Stimulated activated effector memory CD8-positive, alpha-beta T cell treated with anti-CD3 and anti-CD28 coated beads, Interleukin-12 subunit alpha, Interleukin-12 subunit beta, amount 100 ng/mL, for 72 hours (primary cell): Measurements from ENCODE around the gene ATP2B2.

Experiments
- ATAC-seq: fragments of 150-1000 bp; cut with Tn5 transposase; 2 replicates; pipeline ENCODE4 v1.10.0; 2021
- DNase-seq, 2 donors: peaks; one replicate each; pipeline ENCODE4 v3.0.0; 2021 to 2022; ENCODE audit warnings: low spot score in 2 of 2
- H3K27ac Mint-ChIP-seq: one replicate; pipeline ENCODE4 v1.8.0; 2022; ENCODE audit warnings: mild to moderate bottlenecking, mixed read lengths
- H3K36me3 Mint-ChIP-seq: one replicate; pipeline ENCODE4 v1.8.0; 2022; ENCODE audit warnings: mild to moderate bottlenecking, mixed read lengths
- H3K4me1 Mint-ChIP-seq: one replicate; pipeline ENCODE4 v1.8.0; 2022; ENCODE audit warnings: mixed read lengths
- H3K4me3 Mint-ChIP-seq: one replicate; pipeline ENCODE4 v1.8.0; 2022; ENCODE audit warnings: mild to moderate bottlenecking, mixed read lengths
- H3K9me3 Mint-ChIP-seq: one replicate; pipeline ENCODE4 v1.8.0; 2022; ENCODE audit warnings: mixed read lengths

ATP2B2 gene

DNA sequence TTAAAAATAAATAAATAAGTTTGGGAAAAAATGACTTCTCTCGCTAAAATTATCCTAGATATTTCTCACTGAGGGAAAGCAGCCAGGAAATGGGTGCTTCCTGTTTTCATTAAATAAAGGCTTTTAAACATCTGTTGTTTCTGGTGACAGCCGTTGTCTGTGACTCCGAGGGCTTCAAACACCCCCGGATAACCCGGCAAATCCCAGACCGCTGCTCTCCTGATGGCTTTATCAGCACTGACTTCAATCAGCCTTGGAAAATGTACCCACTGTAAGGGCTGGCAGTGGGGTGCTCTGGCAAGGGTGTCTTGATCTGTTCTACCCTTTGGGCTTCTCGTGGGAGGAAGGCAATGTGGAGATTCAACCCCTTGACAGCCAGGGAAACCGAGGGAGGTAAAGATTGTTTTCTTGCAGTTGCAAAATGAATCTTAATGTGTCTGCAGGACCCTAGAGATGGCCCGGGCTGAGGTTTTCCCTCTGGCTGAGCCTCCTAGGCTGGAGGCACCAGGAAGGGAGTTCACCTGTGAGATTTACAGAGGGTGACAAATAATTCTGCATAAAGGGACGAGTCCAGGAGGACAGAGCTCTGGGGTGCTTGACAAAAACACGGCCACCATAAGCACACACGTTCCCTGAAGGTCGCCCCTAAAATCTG is 150.9 kb downstream of the ATP2B2 start:
- Mint-ChIP-seq H3K4me3 (no peak overlapping the region), H3K27ac (no peak overlapping the region), H3K36me3 (no peaks in the 10 kb centered on the region), H3K4me1 (no peaks in the 10 kb centered on the region), H3K9me3 (no peaks in the 10 kb centered on the region)
- ATAC-seq = no peak
- DNase-seq = no peak

DNA sequence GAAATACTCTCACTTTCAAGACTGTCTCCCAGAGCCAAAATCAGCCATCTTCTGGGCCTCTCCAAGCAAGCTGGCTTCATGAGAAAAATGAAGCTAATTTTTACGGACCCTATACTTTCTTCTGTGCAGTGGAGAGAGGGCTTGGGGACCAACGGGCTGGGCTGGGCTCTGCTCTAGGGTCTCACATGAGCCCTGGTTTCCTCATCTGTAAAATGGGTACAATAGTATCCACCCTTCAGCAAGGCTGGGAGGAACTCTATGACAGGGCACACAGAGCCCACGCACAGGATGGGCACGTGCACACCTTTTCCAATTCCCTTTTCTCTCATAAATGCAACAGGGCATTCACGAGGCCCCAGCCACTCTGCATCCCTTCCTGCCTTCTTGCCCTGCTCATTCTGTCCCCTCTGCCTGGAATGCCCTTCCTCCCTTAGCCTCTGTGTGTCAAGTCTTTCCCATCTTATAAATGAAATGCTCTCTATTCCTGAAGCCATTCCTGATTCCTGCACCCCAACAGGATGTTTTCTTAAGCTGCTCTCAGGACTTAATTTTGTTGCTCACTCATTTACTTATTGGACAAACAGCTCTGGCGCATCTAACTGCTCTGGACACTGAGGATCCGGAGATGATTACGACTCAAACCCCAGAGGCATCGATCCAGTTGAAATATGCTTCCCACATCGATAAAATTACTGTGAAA is 151.6 kb downstream of the ATP2B2 start:
- DNase-seq = no peak
- no peak overlapping the region for H3K27ac Mint-ChIP-seq

DNA sequence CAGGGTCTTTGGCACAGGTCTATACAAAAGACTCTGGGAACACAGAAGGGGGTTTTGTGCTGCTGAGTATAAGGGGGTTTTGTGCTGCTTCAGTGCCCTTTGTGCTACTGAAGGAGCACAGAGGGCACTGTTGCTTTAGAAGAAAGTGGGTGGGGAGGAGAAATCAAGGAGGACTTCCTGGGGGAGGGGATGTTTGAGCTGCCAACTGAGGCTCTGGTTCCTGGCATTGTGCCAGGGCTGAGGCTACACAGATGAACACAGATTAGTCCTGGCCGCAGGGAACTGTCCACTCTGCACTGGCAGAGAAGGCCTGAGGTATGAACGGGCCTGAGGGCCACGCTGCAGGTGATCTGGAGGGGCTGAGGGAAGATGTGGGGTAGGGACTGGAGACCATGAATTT is 152.2 kb downstream of the ATP2B2 start:
- no peak overlapping the region for H3K4me3 Mint-ChIP-seq
- no peaks in the 10 kb centered on the region for H3K9me3 Mint-ChIP-seq
- no peaks in the 10 kb centered on the region for H3K4me1 Mint-ChIP-seq

More for the DNA sequence above, 151.6 kb downstream of the ATP2B2 start:
- Mint-ChIP-seq H3K9me3 (no peaks in the 10 kb centered on the region), H3K36me3 (no peaks in the 10 kb centered on the region), H3K4me3 (no peak overlapping the region), H3K4me1 (no peaks in the 10 kb centered on the region)
- no peak for ATAC-seq

DNA sequence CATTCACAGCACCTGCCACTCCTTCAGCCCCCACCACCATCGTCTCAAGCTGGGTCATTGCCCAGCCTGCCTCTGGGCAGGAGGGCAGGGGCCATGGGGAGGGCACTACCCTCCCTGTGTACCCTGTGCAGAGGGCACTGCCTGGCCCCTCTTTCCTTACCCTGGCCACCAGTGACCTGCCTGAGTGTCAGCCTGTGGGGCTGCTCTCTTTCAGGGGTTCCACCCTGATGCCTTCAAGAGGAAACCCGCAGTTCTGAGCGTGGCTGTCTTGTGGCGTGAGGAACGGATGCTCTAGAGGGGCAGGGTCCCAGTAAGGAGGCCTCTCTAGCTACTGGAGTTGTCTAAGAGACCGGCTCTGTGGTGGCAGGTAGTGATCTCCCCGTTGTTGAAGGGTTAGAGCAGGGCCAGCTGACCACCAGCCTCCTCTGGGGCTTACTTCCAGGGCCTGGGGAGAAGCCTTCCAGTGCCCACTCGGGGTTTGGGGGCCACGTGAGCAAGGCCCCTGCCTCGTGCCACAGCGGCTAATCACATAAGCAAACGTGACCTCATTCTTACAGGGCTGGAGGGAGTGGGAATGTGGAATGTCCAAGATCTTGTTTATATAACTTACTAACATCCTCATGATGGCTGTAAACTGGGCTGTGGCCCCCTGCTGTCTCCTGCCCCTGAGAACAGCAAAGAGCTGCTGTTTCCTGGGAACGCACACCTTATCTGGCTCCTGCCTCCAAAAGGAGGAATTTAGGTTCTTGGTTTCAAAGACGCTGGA is 153.1 kb downstream of the ATP2B2 start:
- H3K36me3 Mint-ChIP-seq = no peaks in the 10 kb centered on the region
- no peak for ATAC-seq

More for the DNA sequence above, 152.2 kb downstream of the ATP2B2 start:
- no peak for ATAC-seq
- H3K36me3 Mint-ChIP-seq = no peaks in the 10 kb centered on the region
- DNase-seq = no peak
- H3K27ac Mint-ChIP-seq = no peak overlapping the region

DNA sequence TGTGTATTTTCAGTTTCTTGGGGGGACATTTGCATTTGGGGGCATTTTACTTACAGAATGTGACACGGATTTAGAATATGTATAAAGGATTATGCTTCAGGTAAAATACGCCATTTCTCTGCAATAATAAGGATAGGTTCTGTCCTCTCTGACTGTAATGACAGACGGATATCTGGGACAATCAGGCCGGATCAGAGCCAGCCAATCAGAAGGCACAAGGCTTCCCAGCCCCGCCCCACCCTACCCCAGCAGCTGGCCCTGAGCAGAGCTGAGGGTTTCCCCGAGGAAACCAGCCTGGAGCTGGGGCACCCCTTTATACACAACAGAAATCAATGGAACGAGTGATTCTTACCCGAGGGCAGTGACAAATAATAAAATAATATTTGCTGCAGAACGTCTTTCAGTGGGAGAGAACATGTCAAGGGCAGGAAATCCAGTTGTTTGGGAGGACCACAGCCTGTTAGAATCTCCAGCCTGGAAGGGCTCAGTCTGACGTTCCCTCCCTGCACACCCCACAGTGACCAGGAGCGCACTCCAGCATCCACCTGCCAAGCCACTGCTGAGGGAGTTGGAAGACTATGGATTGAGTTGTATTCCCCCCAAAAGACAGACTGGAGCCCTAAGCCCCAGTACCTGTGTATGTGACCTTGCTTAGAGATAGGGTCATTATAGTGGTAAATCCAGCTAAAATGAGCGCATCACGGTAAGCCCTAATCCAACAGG is 154.2 kb downstream of the ATP2B2 start:
- no peaks in the 10 kb centered on the region for H3K4me1 Mint-ChIP-seq
- H3K36me3 Mint-ChIP-seq = no peaks in the 10 kb centered on the region
- no peaks in the 10 kb centered on the region for H3K9me3 Mint-ChIP-seq
- H3K4me3 Mint-ChIP-seq = no peak overlapping the region
- no peak overlapping the region for H3K27ac Mint-ChIP-seq
- DNase-seq = no peak
- no peak for ATAC-seq

More for the DNA sequence above, 153.1 kb downstream of the ATP2B2 start:
- H3K4me3 Mint-ChIP-seq = no peak overlapping the region
- DNase-seq = no peak
- H3K4me1 Mint-ChIP-seq = no peaks in the 10 kb centered on the region
- H3K27ac Mint-ChIP-seq = no peak overlapping the region
- H3K9me3 Mint-ChIP-seq = no peaks in the 10 kb centered on the region

DNA sequence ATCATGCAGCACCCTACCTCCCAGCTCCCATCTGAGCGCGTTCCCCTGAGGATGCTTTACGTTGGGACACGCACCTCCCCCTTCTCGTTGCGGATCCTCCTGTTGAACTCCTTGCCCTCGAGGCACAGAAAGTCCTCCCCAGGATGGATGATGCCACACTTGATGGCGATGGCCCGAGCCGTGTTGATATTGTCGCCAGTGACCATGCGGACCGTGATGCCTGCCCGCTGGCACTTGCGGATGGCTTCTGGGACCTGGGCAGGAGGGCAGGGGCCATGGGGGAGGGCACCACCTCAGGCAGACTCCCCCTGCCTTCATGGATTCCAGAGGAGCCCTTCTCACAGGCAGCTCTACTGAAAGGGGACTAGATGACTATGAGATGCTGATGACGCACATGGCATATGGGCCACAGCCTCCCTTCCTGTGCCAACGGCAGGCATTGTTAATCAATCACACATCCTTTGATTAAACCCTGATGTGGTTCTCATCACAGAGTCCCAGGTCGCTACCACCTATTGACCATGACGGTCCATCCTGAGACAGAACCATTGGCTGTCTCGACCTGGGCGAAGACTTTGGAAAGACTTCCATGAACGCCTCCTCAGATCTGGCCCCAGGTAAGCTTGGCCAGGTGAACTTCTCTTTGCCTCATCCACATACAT is 154.9 kb downstream of the ATP2B2 start:
- no peak for ATAC-seq
- Mint-ChIP-seq H3K4me3 (no peak overlapping the region), H3K27ac (no peak overlapping the region), H3K36me3 (no peaks in the 10 kb centered on the region), H3K4me1 (no peaks in the 10 kb centered on the region), H3K9me3 (no peaks in the 10 kb centered on the region)
- DNase-seq = no peak

DNA sequence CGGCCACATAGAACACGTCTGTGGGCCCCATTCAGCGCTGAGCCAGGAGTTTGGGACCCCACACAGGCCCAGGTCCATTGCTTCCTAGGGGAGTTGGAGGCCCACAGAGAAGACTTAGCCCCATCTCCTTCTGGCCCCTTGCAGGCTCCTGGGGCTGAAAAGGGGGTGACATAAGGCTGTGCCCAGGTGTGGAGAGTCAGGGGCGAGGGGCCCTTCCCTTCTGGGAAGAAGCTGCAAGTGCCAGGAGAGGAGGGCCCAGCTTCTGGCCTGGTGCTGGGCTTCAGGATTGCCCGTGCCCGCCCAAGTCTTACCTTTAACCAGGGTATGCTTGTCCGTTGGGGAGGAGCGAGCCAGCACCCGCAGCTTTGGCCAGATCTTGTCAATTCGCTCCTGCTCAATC is 155.6 kb downstream of the ATP2B2 start:
- no peaks in the 10 kb centered on the region for H3K4me1 Mint-ChIP-seq
- no peaks in the 10 kb centered on the region for H3K9me3 Mint-ChIP-seq

DNA sequence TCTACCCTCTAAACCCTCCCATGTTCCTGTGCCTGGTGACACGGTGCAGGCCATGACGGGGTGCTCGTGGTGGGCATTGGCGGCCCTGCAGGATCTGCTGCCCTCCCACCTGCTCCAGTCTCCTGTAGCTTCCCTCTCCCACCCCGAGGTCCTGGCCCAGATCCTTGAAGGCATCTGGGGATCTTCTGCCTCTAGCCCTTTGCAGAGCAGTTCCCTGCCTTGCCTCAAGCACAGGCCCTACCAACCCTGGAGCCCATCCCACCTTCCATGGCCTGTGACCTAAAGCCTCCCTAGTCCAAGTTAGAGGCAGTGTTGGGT is 157.0 kb downstream of the ATP2B2 start:
- ATAC-seq = no peak
- no peak overlapping the region for H3K27ac Mint-ChIP-seq
- peaks cover 6% of the 10 kb centered on the region for H3K4me1 Mint-ChIP-seq

More for the DNA sequence above, 155.6 kb downstream of the ATP2B2 start:
- Mint-ChIP-seq H3K36me3 (no peaks in the 10 kb centered on the region), H3K4me3 (no peak overlapping the region), H3K27ac (no peak overlapping the region)
- DNase-seq (no peak), ATAC-seq (no peak)

DNA sequence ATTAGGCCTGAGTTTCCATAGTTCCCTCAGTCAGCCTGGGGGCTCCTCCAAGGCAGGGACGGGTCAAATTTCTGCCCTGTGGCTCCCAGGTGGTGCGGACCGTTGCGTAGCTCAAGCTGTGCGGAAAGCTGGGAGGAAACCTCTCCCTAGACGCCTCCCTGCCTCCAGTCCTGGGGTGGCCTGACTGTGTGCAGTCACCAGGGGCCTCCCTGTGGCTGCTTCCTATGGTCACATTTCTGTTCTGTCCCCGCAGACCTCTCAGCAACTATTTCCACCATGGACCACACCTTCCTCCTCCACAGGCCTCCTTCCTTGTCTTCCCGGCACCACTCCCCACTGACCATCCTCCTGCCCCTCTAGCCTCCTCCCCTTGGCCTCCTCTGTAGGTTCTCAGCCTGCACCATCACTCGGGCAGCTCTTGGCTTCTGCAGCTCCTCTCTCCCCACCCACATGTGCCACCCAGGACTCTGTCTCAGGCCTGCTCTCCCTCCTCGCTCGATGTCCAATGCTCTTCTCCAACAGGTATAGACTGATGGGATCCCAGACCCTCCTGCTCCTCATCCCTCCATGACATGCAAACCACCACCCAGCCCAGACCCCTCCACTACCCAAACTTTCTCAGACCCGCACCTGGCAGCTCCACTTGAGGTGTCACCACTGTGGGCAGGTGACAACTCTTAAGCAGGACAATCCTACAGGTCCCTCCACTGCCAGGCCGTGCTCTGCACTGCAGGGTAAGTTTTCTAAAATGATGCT is 157.6 kb downstream of the ATP2B2 start:
- H3K4me1 Mint-ChIP-seq = peaks cover 6% of the 10 kb centered on the region
- DNase-seq (no peak), ATAC-seq (no peak)
- H3K36me3 Mint-ChIP-seq = no peaks in the 10 kb centered on the region
- no peak overlapping the region for H3K27ac Mint-ChIP-seq
- H3K9me3 Mint-ChIP-seq = no peaks in the 10 kb centered on the region
- H3K4me3 Mint-ChIP-seq = no peak overlapping the region

More for the DNA sequence above, 157.0 kb downstream of the ATP2B2 start:
- Mint-ChIP-seq H3K9me3 (no peaks in the 10 kb centered on the region), H3K36me3 (no peaks in the 10 kb centered on the region), H3K4me3 (no peak overlapping the region)
- DNase-seq = no peak

DNA sequence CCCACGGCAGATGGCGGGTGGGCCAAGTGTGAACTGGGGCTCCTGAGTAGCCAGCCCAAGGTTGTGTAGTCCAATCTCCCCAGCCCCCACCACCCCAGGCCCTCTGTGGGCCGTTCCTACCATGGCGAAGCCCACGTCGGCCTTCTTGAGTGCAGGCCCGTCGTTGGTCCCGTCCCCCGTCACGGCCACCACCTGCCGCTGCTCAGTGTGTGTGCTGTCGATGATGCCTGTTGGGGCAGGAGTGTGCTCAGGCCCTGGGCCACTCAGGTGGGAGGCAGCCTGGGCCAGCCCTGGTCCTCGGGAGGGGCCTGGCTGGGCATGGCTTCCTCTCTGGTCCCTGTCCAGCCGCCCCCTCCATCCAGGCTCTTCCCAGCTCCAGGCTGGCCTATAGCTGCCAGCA is 159.5 kb downstream of the ATP2B2 start:
- Mint-ChIP-seq H3K4me3 (no peak overlapping the region), H3K4me1 (peaks cover 6% of the 10 kb centered on the region), H3K36me3 (no peaks in the 10 kb centered on the region), H3K9me3 (no peaks in the 10 kb centered on the region), H3K27ac (no peak overlapping the region)
- ATAC-seq (no peak), DNase-seq (no peak)

DNA sequence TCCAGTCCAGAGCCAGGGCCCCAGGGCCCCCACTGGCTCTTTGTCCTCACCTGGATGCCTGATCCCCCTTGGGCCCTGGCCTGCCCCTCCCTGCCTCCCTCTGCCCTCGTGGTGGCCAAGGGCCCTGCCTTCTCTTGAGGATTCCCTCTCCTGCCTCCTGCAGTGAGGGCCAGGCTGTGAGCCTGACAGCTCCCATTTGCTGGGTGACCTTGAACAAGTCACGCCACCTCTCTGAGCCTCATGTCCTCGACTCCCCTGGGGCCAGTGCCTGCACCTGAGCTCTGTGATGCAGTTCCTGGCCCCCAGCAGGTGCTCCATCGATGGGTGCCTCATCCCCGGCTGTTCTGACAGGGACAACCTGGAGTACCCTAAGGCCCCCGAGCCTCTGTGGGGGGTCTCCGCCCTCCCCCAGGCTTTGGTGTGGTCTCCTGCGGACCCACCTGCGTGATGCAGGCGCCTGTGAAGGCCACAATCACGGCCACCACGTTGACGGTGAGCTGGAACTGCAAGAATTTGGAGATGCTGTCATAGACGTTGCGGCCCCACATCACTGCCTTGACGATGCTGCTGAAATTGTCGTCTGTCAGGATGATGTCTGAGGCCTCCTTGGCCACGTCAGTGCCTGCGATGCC is 160.3 kb downstream of the ATP2B2 start:
- no peaks in the 10 kb centered on the region for H3K9me3 Mint-ChIP-seq
- DNase-seq (no peak), ATAC-seq (no peak)
- no peaks in the 10 kb centered on the region for H3K36me3 Mint-ChIP-seq
- H3K27ac Mint-ChIP-seq = peak overlapping the region; percentile 52
- no peak overlapping the region for H3K4me3 Mint-ChIP-seq
- peaks cover 6% of the 10 kb centered on the region for H3K4me1 Mint-ChIP-seq

DNA sequence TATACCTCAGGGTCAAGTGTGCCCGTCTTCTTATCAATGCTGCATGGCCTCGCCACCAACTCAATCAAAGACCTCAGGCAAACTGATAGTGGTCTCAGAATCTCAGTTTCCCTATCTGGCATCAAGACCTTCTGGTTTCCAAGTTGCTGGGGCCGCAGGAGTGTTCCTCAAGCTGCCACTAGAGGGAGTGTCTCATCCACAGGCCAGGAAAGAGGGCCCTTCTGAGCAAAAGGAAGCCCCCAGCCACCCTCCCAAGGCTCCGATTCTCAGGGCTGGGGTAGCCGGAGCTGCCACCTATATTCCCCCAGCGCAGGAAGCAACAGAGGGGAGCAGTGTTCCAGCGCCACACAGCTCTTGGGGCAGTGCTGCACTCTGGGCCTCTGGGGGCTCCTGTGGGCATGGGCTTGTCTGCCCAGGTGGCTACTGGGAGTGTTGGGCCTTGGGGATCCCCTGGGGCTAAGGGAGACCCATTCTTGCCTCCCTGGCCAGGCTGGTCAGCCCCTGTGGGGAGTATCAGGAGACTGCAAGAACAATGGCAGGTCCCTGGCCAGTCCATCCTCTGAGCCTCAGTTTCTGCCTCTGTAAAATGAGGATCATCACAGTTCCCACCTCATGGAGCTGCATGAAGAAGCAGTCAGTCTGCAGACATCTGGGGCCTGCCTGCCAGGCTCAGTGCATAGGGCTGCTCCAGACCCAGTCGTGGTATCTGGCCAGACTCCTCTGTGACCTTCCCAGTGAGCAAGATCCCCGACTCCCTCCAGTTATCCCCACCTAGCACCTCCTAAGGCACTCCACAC is 161.0 kb downstream of the ATP2B2 start:
- ATAC-seq (peak; percentile 27), DNase-seq (peak; percentile 38 to 78)
- no peak overlapping the region for H3K4me3 Mint-ChIP-seq
- peaks cover 6% of the 10 kb centered on the region for H3K4me1 Mint-ChIP-seq
- H3K36me3 Mint-ChIP-seq = no peaks in the 10 kb centered on the region
- peak overlapping the region; percentile 52 for H3K27ac Mint-ChIP-seq
- H3K9me3 Mint-ChIP-seq = no peaks in the 10 kb centered on the region

DNA sequence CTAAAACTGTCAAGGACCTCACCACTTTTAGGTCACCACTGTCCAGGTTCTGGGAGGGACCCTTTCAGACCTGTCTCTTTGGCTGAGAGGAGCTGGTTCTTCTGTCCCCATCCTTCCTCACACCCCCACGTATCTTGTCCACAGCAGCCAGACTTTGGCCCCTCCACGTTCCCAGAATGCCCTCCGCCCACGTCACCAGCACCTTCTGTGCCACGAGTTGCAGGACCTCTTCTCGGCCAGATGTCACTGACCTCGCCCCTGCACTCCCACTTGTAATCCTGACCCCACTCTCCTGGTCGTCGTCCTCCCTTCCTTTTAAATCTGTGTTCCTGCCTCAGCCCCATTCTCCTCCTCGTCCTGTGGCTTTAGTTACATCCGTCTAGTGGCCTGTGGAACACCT is 161.9 kb downstream of the ATP2B2 start:
- no peaks in the 10 kb centered on the region for H3K9me3 Mint-ChIP-seq
- H3K36me3 Mint-ChIP-seq = no peaks in the 10 kb centered on the region
- no peak overlapping the region for H3K4me3 Mint-ChIP-seq
- H3K27ac Mint-ChIP-seq = peak overlapping the region; percentile 19
- peaks cover 6% of the 10 kb centered on the region for H3K4me1 Mint-ChIP-seq
- DNase-seq = no peak
- ATAC-seq = no peak
